Adrenal gland (tissue), 12 donors: ENCODE data around the gene C4orf33. TPM values are rescaled to one million over a fixed set of nuclear protein-coding genes. Genes with fewer than 3 reads are reported as not detected.

Experiments used
- DNase-seq, 7 donors: peaks; one replicate each; pipeline ENCODE4 v3.0.0-alpha.2; 2019 to 2020
- H3K27ac ChIP-seq, 5 donors: fragments of 200-600 bp; sonication (generic) in 4 of 5; 1 replicate in 3 of 5; 2 replicates in 2 of 5; pipeline versions ENCODE4 v1.5.1 to v1.8.0; 2016 to 2020; ENCODE audit warnings: mild to moderate bottlenecking in 1 of 5
- H3K27me3 ChIP-seq: fragments of 200-600 bp; 2 replicates; pipeline ENCODE4 v1.8.0; 2021
- H3K36me3 ChIP-seq, 2 donors: fragments of 200-600 bp; replicated peaks in 1 of 2; 1 replicate in 1 of 2; 2 replicates in 1 of 2; pipeline versions ENCODE4 v1.5.1 to v1.8.0; 2018 to 2022
- H3K4me1 ChIP-seq, 2 donors: fragments of 200-600 bp; replicated peaks in 1 of 2; 1 replicate in 1 of 2; 2 replicates in 1 of 2; pipeline versions ENCODE4 v1.5.1 to v1.8.0; 2018 to 2021
- H3K4me3 ChIP-seq, 4 donors: fragments of 200-600 bp; sonication (generic) in 3 of 4; one replicate each; pipeline ENCODE4 v1.5.1; 2016 to 2018
- H3K9me3 ChIP-seq, 3 donors: fragments of 200-600 bp; sonication (generic) in 1 of 3; replicated peaks in 1 of 3; 1 replicate in 2 of 3; 2 replicates in 1 of 3; pipeline versions ENCODE4 v1.5.1 to v1.8.0; 2016 to 2021
- POLR2A ChIP-seq, 2 donors: fragments of 450-650 bp; IDR thresholded peaks; one replicate each; pipeline ENCODE4 v1.6.1; 2017; ENCODE audit warnings: antibody characterized with exemption in 2 of 2, mild to moderate bottlenecking in 2 of 2, moderate library complexity in 1 of 2
- WGBS, 4 donors: extraction: QIAGEN DNeasy Blood & Tissue Kit in 2 of 4; methylation state at CpG; one replicate each; pipeline versions ENCODE4 v1.1.5 to v1.1.7; 2013 to 2017; 5-methylcytosine and 5-hydroxymethylcytosine counted together
- intact Hi-C, 2 donors: fragments of 100-400 bp; cut with DNase I; formaldehyde crosslinking; loops; one replicate each; pipeline versions ENCODE4 v1.14.1 to v1.15.0; 2022 to 2023
- polyA plus RNA-seq, 3 donors: library from polyadenylated mRNA; stranded (reverse); fragments of 200-250 nt in 2 of 3; fragments of 350-450 nt in 1 of 3; fragmentation: Illumina TruSeq in 1 of 3; extraction: RNeasy Lipid Tissue Mini Kit (QIAGEN cat#74804) in 1 of 3; gene quantifications; one replicate each; pipeline ENCODE4 v1.2.3, GENCODE V29; 2013 to 2014
- total RNA-seq, 9 donors: library from RNA; depleted of rRNA in 4 of 9; stranded (reverse); fragments of >200 nt in 4 of 9; fragments of 120-200 nt in 1 of 9; fragmentation: NEBNext Ultra II Directional in 1 of 9; extraction: Animal tissue kit (Norgen Biotek cat#: 25700) in 1 of 9; gene quantifications; one replicate each; pipeline versions ENCODE4 v1.1.0 to v1.2.4, GENCODE V29; 2013 to 2023
- TF ChIP-seq, protein P1 (sequence below), 6 experiments: fragments of 450-650 bp in 4 of 6; fragments of 200-600 bp in 2 of 6; sonication (generic) in 1 of 6; IDR thresholded peaks; 1 replicate in 5 of 6; 2 replicates in 1 of 6; pipeline versions ENCODE4 v1.5.1 to v1.8.0; 2016 to 2021; ENCODE audit warnings: antibody characterized with exemption in 6 of 6, mild to moderate bottlenecking in 2 of 6, moderate library complexity in 1 of 6
- donor health status: healthy with polysubstance abuse.
- donor health status: Bipolar disorder and iron deficiency.
- donor health status: DM: yes; HTN: yes; CAD: no.
- donor health status: DM: no; HTN: no; CAD: no.
- donor health status: DM: no; HTN: no; CAD: no.
- donor health status: DM: yes; HTN: yes; CAD: no.

C4orf33 gene
- total and polyA plus RNA-seq, 12 donors: 8.4 to 30.0 (median 11.3) TPM

- no peak overlapping the region for H3K27ac ChIP-seq
- intact Hi-C loops: no loop called here
- no peaks in the 10 kb centered on the region for H3K36me3 ChIP-seq
- no peaks in the 10 kb centered on the region for H3K4me1 ChIP-seq
- TF ChIP-seq, protein P1, sequence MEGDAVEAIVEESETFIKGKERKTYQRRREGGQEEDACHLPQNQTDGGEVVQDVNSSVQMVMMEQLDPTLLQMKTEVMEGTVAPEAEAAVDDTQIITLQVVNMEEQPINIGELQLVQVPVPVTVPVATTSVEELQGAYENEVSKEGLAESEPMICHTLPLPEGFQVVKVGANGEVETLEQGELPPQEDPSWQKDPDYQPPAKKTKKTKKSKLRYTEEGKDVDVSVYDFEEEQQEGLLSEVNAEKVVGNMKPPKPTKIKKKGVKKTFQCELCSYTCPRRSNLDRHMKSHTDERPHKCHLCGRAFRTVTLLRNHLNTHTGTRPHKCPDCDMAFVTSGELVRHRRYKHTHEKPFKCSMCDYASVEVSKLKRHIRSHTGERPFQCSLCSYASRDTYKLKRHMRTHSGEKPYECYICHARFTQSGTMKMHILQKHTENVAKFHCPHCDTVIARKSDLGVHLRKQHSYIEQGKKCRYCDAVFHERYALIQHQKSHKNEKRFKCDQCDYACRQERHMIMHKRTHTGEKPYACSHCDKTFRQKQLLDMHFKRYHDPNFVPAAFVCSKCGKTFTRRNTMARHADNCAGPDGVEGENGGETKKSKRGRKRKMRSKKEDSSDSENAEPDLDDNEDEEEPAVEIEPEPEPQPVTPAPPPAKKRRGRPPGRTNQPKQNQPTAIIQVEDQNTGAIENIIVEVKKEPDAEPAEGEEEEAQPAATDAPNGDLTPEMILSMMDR (IDR thresholded peaks at IDR 0.05): no peak
- TF ChIP-seq POLR2A (IDR thresholded peaks at IDR 0.05): no peak
- DNase-seq: no peak
- 93 to 96% (median 94%) methylated on average over 5 of the region's 5 CpGs for WGBS, 4 donors
- no peaks in the 10 kb centered on the region for H3K9me3 ChIP-seq
- no peaks in the 10 kb centered on the region for H3K27me3 ChIP-seq
- no peak overlapping the region for H3K4me3 ChIP-seq
These were observed 13.7 kb upstream of the C4orf33 start for GRCh38 chr4:129082302-129082701.

- H3K4me1 ChIP-seq: no peaks in the 10 kb centered on the region
- 96 to 99% (median 98%) methylated on average over 4 of the region's 4 CpGs for WGBS, 4 donors
- no peak overlapping the region for H3K27ac ChIP-seq
- intact Hi-C loops: no loop called here
- no peak overlapping the region for H3K4me3 ChIP-seq
- no peak for DNase-seq
- TF ChIP-seq POLR2A (IDR thresholded peaks at IDR 0.05): no peak
- TF ChIP-seq, protein P1 (IDR thresholded peaks at IDR 0.05): no peak
- no peaks in the 10 kb centered on the region for H3K27me3 ChIP-seq
- H3K36me3 ChIP-seq: no peaks in the 10 kb centered on the region
- H3K9me3 ChIP-seq: no peaks in the 10 kb centered on the region
These were observed 10.5 kb upstream of the C4orf33 start for GRCh38 chr4:129085472-129085871.

GRCh38 chr4:129087516-129087915, 8.4 kb upstream of the C4orf33 start:
- H3K27me3 ChIP-seq: no peaks in the 10 kb centered on the region
- no peak for TF ChIP-seq POLR2A (IDR thresholded peaks at IDR 0.05)
- TF ChIP-seq, protein P1 (IDR thresholded peaks at IDR 0.05): no peak
- no peak overlapping the region for H3K27ac ChIP-seq
- H3K36me3 ChIP-seq: no peaks in the 10 kb centered on the region
- H3K4me1 ChIP-seq: peaks cover 6 to 16% of the 10 kb centered on the region in 2 donors
- no peaks in the 10 kb centered on the region for H3K9me3 ChIP-seq
- intact Hi-C loops: no loop called here
- no peak overlapping the region for H3K4me3 ChIP-seq
- DNase-seq: no peak
- WGBS, 4 donors: 96 to 100% (median 97%) methylated on average over 2 of the region's 2 CpGs

- Histone ChIP-seq H3K27ac (peak overlapping the region; percentile 77 to 98 (median 90)), H3K4me3 (peak overlapping the region; percentile 13 to 74 (median 40)), H3K9me3 (no peaks in the 10 kb centered on the region), H3K36me3 (no peaks in the 10 kb centered on the region), H3K4me1 (peaks cover 6 to 23% of the 10 kb centered on the region in 2 donors), H3K27me3 (no peaks in the 10 kb centered on the region)
- no peak for DNase-seq
- 0% methylated on average over 11 of the region's 11 CpGs for WGBS, 4 donors
- intact Hi-C loops: no loop called here
- TF ChIP-seq POLR2A (IDR thresholded peaks at IDR 0.05): no peak
- TF ChIP-seq, protein P1 (IDR thresholded peaks at IDR 0.05): peak in 1 of 6 experiments; percentile 10
These were observed 3.2 kb upstream of the C4orf33 start for GRCh38 chr4:129092631-129093190.
